HL-60 (cell line): ENCODE data around the gene RPL3.

Experiments
- DNase-seq, 2 experiments: peaks; one replicate each; pipeline ENCODE4 v3.0.0-alpha.2; 2010 to 2020; ENCODE audit warnings: low read depth in 1 of 2, low spot score in 1 of 2
- H3K27ac ChIP-seq: fragments of 250-450 bp; sonication (Bioruptor Pico); replicated peaks from 2 replicates; pipeline ENCODE4 v1.5.1; 2020; ENCODE audit warnings: mild to moderate bottlenecking, moderate library complexity
- H3K27me3 ChIP-seq: fragments of 250-450 bp; sonication (Bioruptor Pico); 2 replicates; pipeline ENCODE4 v1.5.1; 2021; ENCODE audit warnings: mild to moderate bottlenecking, moderate library complexity; ENCODE audit not compliant: insufficient read depth, poor library complexity, severe bottlenecking
- H3K4me3 ChIP-seq: replicated peaks from 2 replicates; pipeline ENCODE4 v1.5.1; 2011; ENCODE audit warnings: mild to moderate bottlenecking, control low read depth, low read length; ENCODE audit not compliant: insufficient read depth
- CTCF ChIP-seq: IDR thresholded peaks from one replicate; pipeline ENCODE4 v1.5.1; 2011; ENCODE audit warnings: low read length, control low read depth, inconsistent platforms; ENCODE audit not compliant: insufficient read depth
- GABPA ChIP-seq: IDR thresholded peaks from 2 replicates; pipeline ENCODE4 v1.6.1; 2012; ENCODE audit warnings: low read depth
- POLR2AphosphoS5 ChIP-seq: IDR thresholded peaks from 2 replicates; pipeline ENCODE4 v1.6.1; 2012; ENCODE audit warnings: low read depth
- REST ChIP-seq: IDR thresholded peaks from 2 replicates; pipeline ENCODE4 v1.6.1; 2012; ENCODE audit warnings: low read depth; ENCODE audit not compliant: insufficient replicate concordance
- SPI1 ChIP-seq: IDR thresholded peaks from 2 replicates; pipeline ENCODE4 v1.6.1; 2012; ENCODE audit warnings: low read depth, mild to moderate bottlenecking, borderline replicate concordance

RPL3 gene

GRCh38 chr22:39351689-39352214 lies 32.3 kb upstream of the RPL3 start:
- TF ChIP-seq POLR2AphosphoS5 (peak; percentile 48; the same call in 1 of the 2 replicates), GABPA (no peak)
- Histone ChIP-seq H3K27ac (peak overlapping the region; percentile 79), H3K27me3 (no peaks in the 10 kb centered on the region), H3K4me3 (peak overlapping the region; percentile 58; the same call in 1 of the 2 replicates)
- DNase-seq, result peak; percentile 51 to 87

GRCh38 chr22:39350757-39351688 lies 31.6 kb upstream of the RPL3 start:
- Histone ChIP-seq H3K27me3 (no peaks in the 10 kb centered on the region), H3K4me3 (peak overlapping the region; percentile 58), H3K27ac (peak overlapping the region; percentile 79)
- no peak for DNase-seq
- TF ChIP-seq CTCF, result no peak
- no peak for TF ChIP-seq REST
- TF ChIP-seq POLR2AphosphoS5, result no peak
- TF ChIP-seq GABPA, result no peak
- TF ChIP-seq SPI1, result no peak

GRCh38 chr22:39349967-39350726 lies 30.7 kb upstream of the RPL3 start, which contains the start of gene SYNGR1:
SYNGR1 (plus strand) TSS chr22:39349991; CDS start chr22:39350011, 20 bp downstream.
- TF ChIP-seq CTCF, result no peak
- TF ChIP-seq SPI1, result no peak
- no peak for TF ChIP-seq GABPA
- TF ChIP-seq REST, result no peak
- no peak for TF ChIP-seq POLR2AphosphoS5
- DNase-seq, result no peak
- H3K27ac ChIP-seq, result peak within 1 kb of the TSS; percentile 90
- H3K27me3 ChIP-seq, result no peaks in the 10 kb centered on the region
- H3K4me3 ChIP-seq, result peak within 1 kb of the TSS; percentile 58

GRCh38 chr22:39349506-39349966 lies 30.1 kb upstream of the RPL3 start:
- Histone ChIP-seq H3K4me3 (peak overlapping the region; percentile 58), H3K27me3 (no peaks in the 10 kb centered on the region), H3K27ac (peak overlapping the region; percentile 90)
- no peak for TF ChIP-seq REST
- peak; percentile 10; the same call in 1 of the 2 replicates for TF ChIP-seq POLR2AphosphoS5
- peak; percentile 46 to 52 for DNase-seq
